GM18499 (cell line): ENCODE measurements around the gene RHD.
"Not testable (repeated sequence)": the region's sequence is repeated elsewhere in the genome, so short reads cannot be mapped to it uniquely, and the experiment has no call there.

Source experiments
- ATAC-seq: cut with Tn5 transposase; IDR thresholded peaks from one replicate; pipeline ENCODE4 v1.9.1; 2021; ENCODE audit warnings: moderate number of reproducible peaks; ENCODE audit not compliant: insufficient read depth, unreplicated experiment

Gene RHD

DNA sequence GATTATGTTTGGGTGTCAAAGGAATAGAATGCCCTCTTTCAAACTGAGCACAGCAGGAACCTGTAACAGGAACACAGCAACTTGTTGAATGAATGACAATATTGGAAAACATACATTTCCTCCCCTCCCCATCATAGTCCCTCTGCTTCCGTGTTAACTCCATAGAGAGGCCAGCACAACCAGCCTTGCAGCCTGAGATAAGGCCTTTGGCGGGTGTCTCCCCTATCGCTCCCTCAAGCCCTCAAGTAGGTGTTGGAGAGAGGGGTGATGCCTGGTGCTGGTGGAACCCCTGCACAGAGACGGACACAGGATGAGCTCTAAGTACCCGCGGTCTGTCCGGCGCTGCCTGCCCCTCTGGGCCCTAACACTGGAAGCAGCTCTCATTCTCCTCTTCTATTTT lies at the start of gene RHD:
Gene RHD, plus strand, starts transcription at position 272 of the 400 bp plus-strand sequence. Its CDS starts 39 bp downstream, at position 311.
- not testable (repeated sequence) for ATAC-seq

DNA sequence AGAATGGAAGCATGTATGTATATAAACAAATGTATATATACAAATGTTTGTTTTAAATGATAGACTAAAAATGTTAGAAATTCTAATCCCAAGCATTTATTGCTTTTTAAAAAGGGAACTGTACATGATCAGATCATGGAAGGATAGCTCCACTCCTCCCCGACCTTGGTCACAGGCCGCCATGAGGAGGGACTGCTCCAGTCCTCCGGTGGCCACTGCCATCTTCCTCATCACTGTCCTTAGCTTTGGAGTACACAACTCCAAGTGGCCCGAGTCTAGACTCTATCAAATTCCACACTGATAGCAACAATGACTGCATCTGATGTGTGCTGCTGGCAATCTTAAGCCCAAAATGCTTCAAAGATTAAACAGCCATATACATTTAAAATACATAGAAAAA lies 49.7 kb upstream of the RHD start:
- no peak for ATAC-seq

DNA sequence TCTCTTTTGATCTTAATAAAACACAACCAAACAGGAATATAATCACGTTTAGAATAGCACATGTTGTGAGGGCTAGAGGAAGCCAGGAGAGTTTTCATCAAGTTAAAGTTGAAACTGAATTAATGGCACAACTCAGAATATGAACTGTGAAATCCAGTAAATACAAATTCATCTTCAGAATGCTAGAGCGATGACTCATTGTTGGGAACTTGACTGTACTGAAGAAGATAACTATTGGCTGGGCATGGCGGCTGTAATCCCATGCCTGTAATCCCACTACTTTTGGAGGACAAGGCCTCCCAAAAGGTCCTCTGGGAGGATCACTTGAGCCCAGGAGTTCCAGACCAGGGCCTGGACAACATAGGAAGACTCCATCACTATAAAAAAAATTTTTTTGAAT lies 48.8 kb upstream of the RHD start:
- ATAC-seq: no peak

DNA sequence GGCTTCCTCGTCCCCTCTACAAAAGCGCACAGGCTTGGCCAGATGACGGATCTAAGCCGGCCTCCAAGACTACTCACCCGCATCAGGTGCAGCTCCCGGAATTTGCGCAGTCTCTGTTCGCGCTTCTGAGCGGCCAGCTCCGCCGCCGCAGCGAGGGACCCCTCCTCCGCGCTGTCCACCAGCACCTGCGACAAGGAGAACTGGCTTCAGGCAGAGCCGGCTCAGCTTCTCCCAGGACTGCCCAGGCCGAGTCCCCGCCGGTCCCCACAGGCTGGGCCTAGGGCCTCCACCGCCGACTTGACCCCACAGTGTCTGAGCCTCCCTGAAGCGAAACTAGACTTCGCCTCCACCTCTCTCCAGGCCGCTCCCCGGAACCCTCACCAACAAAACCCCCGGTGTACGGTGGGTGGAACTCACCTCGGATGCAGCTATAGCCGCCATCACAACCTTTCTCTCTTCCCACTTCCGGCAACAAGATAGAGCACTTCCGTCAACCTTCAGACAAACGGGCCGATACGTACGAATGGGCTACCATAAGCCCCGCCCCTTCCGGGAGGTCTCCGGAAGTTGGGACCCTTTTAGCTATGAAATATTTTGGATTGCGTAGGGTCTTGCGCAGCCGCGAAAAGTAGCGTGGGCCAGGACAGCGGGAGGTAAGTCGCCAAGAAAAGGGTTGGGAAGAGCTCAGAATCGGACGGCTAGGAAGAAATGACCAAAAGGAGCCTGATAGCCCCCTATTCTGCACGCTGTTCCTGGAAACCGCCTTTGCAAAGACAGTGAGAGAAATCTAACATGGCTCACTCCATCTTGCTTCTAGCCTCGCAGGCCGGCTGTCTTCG lies 40.1 kb upstream of the RHD start, which contains the start of gene SYF2:
Gene SYF2, minus strand, starts transcription at position 476 of the 839 bp plus-strand sequence. Its CDS starts 35 bp downstream, at position 441.
- ATAC-seq: no peak

DNA sequence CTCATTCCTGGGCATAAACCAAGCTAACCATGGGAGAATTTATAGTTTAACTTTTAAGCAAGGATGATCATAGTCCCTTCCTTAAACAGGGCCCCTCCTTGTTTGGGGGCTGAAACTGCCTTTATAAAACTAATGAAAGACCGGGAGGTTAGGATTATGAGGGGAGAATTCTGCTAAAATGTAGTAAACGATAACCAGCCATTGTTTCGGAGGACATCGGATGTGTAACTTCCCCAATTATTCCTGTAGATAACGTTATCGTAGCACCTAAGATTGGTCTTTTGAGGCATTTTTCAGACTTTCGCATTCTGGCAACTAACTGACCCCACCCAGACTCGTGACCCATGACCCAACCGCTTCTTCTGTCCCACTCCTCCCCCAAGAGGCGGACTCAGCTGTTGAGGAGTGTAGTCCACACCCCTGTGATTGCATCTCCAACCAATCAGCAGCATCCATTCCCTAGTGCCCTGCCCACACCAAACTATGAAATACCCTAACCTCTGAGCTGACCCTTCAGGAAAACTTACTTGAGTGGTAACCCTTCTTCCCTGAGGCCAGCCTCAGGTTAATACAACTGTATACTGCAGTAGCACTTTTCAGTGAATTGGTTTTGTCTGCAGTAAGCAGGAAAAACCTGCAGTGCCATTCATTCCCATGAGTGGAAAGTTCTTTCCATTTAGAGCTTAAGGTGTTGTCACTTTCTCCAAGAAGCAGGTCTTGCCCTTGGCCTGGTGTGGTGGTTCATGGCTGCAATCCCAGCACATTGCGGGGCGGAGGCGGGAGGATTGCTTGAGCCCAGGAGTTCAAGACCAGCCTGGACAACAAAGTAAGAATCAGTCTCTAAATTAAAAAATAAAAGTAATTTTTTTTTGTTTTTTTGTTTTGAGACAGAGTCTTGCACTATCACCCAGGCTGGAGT lies 39.2 kb upstream of the RHD start:
- peak; percentile 48 for ATAC-seq

DNA sequence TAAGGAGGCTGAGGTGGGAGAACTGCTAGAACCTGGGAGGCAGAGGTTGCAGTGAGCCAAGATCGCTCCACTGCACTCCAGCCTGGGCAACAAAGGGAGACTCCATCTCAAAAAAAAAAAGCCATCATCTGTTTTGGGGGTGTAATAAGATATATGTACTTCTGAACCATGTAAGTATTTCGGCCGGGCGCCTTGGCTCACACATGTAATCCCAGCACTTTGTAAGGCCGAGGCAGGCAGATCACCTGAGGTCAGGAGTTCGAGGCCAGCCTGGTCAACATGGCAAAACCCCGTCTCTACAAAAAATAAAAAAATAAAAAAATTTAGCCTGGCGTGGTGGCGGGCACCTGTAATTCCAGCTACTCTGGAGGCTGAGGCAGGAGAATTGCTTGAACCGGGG lies 36.9 kb upstream of the RHD start:
- not testable (repeated sequence) for ATAC-seq

DNA sequence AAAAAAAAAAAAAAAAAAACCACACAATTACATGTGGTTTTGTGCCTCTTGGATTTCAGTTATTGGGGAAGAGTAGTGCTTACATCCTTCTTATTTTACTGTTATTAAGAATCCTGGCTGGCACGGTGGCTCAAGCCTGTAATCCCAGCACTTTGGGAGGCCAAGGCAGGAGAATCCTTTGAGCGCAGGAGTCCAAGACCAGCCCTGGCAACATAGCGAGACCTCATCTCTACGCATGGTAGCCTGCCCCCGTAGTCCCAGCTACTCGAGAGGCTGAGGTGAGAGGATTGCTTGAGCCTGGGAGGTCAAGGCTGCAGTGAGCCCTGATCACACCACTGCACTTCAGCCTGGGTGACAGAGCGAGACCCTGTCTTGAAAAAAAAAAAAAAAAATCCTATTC lies 36.0 kb upstream of the RHD start:
- ATAC-seq: not testable (repeated sequence)

DNA sequence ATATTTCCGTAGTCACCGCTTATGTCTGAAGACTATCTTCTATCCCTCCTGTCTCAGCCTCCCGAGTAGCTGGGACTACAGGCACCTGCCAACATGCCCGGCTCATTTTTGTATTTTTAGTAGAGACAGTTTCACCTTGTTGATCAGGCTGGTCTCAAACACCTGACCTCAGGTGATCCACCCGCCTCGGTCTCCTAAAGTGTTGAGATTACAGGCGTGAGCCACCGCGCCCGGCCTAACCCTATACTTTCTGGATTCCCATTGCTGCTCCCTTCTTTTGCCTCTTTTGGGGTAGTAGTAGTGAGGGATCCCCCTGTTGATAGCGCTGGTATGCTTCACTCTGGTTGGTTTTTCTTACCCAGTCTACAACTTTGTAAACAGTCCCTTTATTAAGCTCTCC lies 34.3 kb upstream of the RHD start:
- ATAC-seq: no peak

DNA sequence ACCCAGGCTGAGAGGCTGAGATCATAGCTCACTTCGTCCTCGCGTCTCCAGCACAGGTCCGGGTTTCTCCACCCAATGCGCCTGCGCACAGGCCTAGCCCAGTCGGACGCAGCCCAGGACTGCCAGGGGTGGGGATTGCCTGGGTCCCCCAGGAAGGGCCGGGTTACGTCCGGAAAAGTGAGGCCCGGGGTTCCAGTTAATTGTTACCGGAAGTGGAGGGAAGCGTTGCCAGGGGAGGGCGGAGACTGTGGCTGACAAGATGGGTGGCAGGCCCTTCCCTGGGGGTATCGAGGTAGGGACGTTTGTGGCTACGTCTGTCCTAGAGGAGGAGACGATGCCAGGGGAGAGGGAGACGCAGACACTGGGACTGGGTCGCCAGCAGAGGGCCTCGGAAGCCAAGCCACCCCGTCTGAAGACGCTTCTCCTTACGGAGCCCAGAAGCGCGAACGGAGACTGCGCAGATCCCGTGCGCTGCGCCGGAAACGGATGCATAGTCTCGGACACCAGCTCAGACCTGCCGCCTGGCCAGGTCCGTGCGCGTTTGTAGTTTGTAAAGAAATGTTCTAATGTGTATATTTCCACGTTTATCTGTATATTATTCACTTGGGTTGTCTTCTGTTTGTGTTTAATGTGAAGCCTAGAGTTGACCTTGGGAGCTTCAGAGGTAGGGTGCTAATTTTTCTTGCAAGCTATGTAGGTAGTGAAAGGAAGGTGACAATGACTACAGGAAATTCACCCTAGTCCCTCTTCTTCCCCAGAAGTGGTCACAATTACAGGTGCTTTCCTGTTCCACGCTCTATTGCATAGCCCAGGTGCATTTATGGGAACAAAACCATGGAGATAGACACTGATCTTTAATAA lies 32.4 kb upstream of the RHD start:
- ATAC-seq: peak; percentile 47

DNA sequence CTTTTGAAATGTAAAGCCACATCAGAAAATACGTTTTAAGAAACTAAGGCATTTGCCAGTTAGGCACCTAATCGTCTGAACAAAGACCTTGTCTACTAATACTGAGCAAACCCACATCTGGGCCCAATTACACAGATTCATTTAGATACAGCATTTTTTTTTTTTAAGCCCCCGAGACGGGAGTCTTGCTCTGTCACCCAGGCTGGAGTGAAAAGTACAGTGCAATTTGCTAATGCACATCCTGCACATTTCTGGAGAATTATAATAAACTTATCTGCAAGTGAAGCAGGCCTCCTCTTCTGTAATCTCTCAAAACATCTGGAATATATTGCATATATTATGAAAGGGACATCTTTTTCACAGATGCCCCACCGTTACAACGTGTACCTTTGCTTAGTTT lies 28.4 kb upstream of the RHD start:
- no peak for ATAC-seq

DNA sequence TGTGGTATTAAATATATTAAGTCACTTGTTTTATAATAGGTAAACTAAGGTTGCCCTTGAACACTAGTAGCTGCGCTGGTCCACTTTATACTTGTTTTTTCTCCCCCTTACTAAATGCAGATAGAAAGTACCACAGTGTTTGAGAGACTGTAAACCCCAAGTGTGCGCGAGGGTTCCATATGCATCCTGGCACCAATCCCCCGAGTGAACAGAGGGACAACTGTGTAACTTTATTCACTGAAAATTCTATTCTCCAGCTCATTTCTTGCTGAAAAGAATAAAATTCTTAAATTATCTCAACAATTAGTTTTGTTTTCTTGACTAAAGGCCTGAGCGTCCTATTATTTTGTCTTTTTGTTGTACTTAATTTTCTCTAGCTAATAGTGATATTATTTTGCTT lies 26.9 kb upstream of the RHD start:
- no peak for ATAC-seq

DNA sequence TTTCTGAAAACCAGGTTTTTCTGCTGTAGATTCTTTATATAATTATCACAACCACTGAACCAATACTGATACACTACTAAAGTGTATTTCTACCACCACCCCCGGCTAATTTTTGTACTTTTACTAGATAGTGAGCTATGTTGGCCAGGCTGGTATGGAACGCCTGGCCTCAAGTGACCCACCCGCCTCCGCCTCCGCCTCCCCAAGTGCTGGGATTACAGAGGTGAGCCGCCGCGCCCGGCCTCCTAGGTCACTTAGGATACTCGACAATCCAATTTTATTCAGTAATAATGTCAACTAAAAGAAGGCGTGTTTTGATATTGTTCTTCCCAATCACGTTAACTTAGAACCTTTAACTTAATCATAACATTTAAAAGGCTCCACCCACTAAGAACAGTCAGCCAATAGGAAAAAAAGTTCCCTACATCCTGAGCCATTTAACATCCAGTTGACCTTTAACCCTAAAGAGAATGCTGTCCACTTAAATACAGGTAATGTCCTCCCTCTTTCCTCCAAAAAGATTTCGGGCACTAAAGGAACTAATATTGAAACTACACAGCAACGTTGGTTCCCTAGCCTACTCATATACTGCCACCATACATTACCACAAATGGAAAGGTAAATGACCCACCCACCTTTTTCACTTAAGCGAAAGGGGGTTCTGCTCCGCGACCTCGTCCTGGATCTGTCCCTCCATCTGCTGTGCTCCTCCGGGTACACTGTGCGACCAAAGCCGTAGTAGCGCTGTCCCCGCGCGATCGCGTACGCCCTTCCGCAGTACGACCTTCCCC lies 26.3 kb upstream of the RHD start:
- ATAC-seq: no peak

DNA sequence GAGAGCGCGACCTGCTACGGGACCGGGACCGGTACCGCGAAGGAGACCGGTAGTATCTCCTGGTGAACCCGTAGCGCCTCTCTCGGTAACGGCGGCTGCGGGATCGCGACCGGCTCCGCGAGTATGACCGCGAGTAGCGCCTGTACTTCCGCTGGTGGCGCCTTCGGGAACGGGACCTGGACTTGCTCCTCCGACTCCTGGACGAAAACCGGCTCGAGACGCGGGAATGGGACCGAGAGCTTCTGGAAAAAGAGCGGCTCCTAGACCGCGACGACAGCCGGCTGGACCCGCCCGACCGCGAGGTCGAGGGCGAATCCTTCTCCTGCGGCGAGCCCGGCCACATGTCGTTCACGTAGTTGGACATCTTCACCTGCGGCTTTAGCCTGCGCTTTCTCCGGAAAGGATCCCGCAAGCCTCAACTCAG lies 25.7 kb upstream of the RHD start:
- peak; percentile 4 for ATAC-seq

DNA sequence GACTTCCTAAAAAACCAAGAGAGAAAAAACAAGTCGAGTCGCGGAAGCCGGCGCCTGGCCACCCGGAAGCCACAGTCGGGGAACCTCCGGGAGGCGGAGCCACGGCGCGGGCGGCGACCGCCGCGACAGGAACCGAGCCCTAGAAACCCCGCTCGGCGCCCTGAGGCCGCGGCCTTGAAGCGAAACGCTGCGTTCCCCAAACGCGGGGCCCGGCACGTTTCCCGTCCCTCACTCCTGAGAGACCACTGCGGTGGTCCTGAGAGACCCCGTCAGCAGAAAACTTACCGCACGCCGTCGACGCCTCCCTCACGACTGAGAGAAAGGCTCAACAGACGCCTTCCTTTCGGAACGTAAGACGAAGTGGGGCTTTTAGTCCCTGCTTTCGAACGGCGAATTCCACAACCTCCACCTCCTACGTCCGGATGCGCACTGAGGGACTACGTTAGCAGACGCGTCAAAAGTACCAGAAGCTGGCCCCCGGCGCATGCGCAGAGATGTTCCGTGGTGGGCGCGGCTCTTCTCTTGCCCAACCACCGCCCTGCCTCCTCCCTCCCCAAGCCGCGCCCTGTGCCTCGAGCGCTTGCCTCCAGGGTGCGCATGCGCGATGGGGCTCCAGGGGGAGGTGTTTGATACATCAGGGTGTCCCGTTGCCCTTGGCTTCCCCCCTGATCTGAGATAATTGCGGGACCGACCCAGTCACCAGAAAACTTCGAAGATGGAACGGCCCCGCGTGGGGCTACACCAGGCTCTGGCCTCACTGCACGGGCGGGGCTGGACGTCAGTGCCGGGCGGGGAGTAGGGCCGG lies 25.1 kb upstream of the RHD start, which contains the start of gene RSRP1:
Gene RSRP1, minus strand, starts transcription at position 431 of the 805 bp plus-strand sequence. CDS start 491 bp downstream, outside the sequence.
- ATAC-seq: peak; percentile 75

DNA sequence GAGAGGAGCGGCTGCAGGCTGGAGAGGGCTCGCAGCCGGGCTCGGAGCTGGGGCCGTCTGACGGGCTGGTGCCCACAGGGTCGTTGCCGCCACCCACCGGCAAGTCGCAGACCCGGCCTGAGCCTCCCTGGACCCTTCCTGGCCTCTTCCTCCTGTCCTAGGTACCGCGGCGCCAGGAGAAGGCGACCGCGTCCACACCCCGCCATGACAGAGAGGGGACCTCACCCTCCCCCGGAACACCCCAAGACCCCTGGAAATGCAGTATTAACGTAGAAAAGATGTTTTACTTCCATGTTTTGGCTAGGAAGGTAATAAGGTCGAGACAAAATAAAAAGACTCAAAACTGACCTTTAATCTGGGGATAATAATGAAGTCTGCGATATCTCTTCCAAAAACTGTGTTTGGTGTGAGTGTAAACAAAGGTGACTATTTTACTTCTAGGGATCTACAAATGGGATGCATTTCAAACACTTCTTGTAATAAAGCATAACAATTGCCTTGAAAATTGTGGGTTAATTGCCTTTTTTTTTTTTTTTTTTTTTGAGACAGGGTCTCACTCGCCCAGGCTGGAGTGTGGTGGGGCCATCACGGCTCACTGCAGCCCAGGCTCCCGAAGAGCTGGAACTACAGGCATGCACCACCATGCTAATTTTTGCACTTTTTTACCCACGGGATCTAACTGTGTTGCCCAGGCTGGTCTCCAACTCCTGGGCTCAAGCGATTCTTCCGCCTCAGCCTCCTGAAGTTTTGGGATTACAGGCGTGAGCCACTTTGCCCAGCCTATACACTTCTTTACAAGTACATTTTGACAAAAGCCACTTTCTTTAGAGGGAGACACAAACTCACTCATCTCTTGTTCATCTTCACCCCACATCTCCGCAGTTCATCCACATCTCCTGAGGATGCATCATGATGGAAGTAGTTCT lies 24.2 kb upstream of the RHD start:
- ATAC-seq: no peak

DNA sequence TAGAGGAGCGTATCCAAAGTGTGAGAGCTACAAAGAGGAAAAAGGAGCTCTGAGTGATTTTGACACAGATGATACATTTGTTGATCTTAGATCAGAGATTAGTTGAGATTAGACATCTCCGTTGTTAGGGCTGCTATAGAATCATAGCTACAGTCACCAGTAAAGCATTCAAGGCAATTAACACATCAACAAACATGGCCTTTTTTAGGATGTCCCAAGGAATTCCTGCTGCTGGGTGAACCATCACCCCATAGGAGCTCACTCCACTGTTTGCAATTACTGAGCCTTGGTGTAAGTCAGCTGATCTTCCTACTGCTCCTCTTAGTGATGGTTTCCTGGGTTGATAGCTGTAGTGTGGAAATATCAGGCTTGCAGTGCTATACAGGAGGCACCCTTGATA lies 18.4 kb upstream of the RHD start:
- ATAC-seq: no peak
